A673 (cell line): ENCODE results near the gene OTOGL.

Source experiments
- CTCF ChIP-seq: fragments of 300-800, 200-600 bp; sonication (generic); conservative IDR thresholded peaks from 2 replicates; pipeline ENCODE4 v1.5.1; 2017; ENCODE audit warnings: low read depth, mild to moderate bottlenecking, antibody characterized with exemption, low read length, moderate library complexity, mixed read lengths
- EZH2 ChIP-seq: fragments of 200-600 bp; sonication (generic); IDR thresholded peaks from 2 replicates; pipeline ENCODE4 v1.6.1; 2017; ENCODE audit warnings: borderline replicate concordance, low read depth, mild to moderate bottlenecking, mixed read lengths, antibody characterized with exemption, low read length; ENCODE audit not compliant: poor library complexity, severe bottlenecking

GRCh38 chr12:80161612-80162011, 62.3 kb downstream of the OTOGL start:
- TF ChIP-seq CTCF (no peak), EZH2 (no peak)
